Measurements from ENCODE around the gene UGT3A2.

DNA sequence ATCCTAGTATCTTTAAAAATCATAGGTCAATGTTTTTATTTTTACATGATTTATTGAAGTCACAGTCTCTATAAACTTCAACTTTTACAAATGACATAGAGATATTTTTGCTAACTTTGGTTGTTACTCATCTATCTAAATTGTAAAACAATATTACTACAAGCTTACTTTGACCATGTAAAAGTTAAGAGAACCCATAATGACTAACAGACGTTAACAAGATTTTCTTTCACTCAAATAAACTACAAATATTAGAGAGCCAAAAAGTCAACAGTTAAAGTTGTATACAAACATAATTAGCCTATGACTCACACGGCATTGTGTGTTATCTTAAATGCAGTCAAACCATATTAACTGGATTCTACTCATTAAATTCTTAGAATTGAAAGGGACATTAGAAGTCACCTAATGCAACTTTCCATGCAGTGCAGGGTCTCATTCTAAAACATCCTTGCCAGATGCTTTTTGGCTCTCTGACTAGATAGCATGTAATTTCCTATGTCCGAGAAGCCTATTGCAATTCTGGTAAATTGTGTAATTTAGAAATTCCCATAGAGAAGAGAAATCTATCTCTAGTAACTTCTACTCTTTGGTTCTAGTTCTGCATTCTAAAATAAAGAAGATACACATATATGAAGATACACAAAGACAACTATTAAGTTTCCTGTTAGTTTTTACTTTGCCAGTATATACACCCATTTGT, 42.2 kb upstream of the UGT3A2 start:
- no peak for TF ChIP-seq CTCF (IDR thresholded peaks at IDR 0.05; ENCODE audit: insufficient read depth, low read depth, low read length)
- TF ChIP-seq EZH2 (IDR thresholded peaks at IDR 0.05; ENCODE audit: insufficient read depth, low read length): no peak
